HG03095 (cell line): ENCODE measurements around the gene TAF4.

Experiments
- ATAC-seq: cut with Tn5 transposase; IDR thresholded peaks from one replicate; pipeline ENCODE4 v1.9.1; 2021; ENCODE audit warnings: moderate library complexity; ENCODE audit not compliant: unreplicated experiment

Gene TAF4

GRCh38 chr20:61934716-61935530 lies 130.8 kb downstream of the TAF4 start:
- ATAC-seq: no peak

GRCh38 chr20:61933951-61934715 lies 131.5 kb downstream of the TAF4 start:
- no peak for ATAC-seq

- ATAC-seq: no peak
These were observed 132.2 kb downstream of the TAF4 start for GRCh38 chr20:61933481-61933950.

GRCh38 chr20:61932711-61933480 lies 132.8 kb downstream of the TAF4 start:
- no peak for ATAC-seq

- no peak for ATAC-seq
These were observed 133.5 kb downstream of the TAF4 start for GRCh38 chr20:61932199-61932592.

- ATAC-seq: no peak
These were observed 134.0 kb downstream of the TAF4 start for GRCh38 chr20:61931476-61932198.

GRCh38 chr20:61930776-61931475 lies 134.8 kb downstream of the TAF4 start:
- no peak for ATAC-seq

- ATAC-seq: no peak
These were observed 135.6 kb downstream of the TAF4 start for GRCh38 chr20:61929971-61930666.

GRCh38 chr20:61929561-61929960 lies 136.1 kb downstream of the TAF4 start:
- no peak for ATAC-seq

- ATAC-seq: no peak
These were observed 137.7 kb downstream of the TAF4 start for GRCh38 chr20:61927826-61928541.

- ATAC-seq: no peak
These were observed 138.4 kb downstream of the TAF4 start for GRCh38 chr20:61927193-61927825.

- ATAC-seq: no peak
These were observed 138.9 kb downstream of the TAF4 start for GRCh38 chr20:61926796-61927192.

- ATAC-seq: no peak
These were observed 139.4 kb downstream of the TAF4 start for GRCh38 chr20:61926253-61926613.

- ATAC-seq: no peak
These were observed 140.0 kb downstream of the TAF4 start for GRCh38 chr20:61925555-61926252.

- no peak for ATAC-seq
These were observed 140.7 kb downstream of the TAF4 start for GRCh38 chr20:61924858-61925554.
